PC-9 (cell line): ENCODE measurements around the gene E2F4.

Source experiments
- EZH2 ChIP-seq: fragments of 200-600 bp; sonication (generic); IDR thresholded peaks from 2 replicates; pipeline ENCODE4 v1.8.0; 2017; ENCODE audit warnings: antibody characterized with exemption, low read depth
- TF ChIP-seq, protein P1 (sequence below): fragments of 200-600 bp; sonication (generic); conservative IDR thresholded peaks from 2 replicates; pipeline ENCODE4 v1.6.1; 2017; ENCODE audit warnings: mixed run types, antibody characterized with exemption, mild to moderate bottlenecking, moderate library complexity

DNA sequence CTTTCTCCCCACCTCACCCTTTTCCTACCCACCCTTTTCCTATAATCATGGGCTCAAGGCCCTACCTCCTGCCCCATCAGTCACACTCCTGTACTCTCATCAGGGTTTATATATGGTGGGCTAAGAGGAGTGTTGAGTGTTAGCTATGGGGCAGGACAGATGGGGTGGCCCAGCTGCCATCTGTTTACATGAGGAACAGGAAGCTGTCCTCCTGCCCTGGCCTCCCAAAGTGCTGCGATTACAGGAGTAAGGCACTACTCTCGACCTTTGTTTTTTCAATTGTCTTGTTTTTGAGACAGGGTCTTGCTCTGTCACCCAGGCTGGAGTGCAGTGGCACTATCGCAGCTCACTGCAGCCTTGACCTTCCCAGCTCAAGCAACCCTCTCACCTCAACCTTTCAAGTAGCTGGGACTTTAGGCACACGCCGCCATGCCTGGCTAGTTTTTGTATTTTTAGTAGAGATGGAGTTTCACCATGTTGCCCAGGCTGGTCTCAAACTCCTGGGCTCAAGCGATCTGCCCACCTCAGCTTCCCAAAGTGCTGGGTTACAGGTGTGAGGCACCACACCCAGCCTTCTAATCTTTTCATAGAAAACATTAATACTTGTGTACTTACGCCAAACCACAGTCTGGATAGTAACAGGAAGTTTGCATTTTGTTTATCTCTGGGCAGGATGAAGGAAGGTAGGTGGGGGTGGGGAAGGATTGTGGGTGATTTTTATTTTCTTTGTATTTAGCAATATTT, 33.9 kb upstream of the E2F4 start:
- TF ChIP-seq, protein P1, sequence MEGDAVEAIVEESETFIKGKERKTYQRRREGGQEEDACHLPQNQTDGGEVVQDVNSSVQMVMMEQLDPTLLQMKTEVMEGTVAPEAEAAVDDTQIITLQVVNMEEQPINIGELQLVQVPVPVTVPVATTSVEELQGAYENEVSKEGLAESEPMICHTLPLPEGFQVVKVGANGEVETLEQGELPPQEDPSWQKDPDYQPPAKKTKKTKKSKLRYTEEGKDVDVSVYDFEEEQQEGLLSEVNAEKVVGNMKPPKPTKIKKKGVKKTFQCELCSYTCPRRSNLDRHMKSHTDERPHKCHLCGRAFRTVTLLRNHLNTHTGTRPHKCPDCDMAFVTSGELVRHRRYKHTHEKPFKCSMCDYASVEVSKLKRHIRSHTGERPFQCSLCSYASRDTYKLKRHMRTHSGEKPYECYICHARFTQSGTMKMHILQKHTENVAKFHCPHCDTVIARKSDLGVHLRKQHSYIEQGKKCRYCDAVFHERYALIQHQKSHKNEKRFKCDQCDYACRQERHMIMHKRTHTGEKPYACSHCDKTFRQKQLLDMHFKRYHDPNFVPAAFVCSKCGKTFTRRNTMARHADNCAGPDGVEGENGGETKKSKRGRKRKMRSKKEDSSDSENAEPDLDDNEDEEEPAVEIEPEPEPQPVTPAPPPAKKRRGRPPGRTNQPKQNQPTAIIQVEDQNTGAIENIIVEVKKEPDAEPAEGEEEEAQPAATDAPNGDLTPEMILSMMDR = no peak
- no peak for TF ChIP-seq EZH2
